DMS114 treated with DMSO at 0.1 percent for 48 hours (cell line): ENCODE results near the gene SRRT.
"Not testable (repeated sequence)": the region's sequence is repeated elsewhere in the genome, so short reads cannot be mapped to it uniquely, and the experiment has no call there.

Experiments
- DNase-seq: peaks from one replicate; lab custom pipeline; 2025; ENCODE audit not compliant: unreplicated experiment; lab: John Stamatoyannopoulos, UW

SRRT gene

GRCh38 chr7:100921039-100921438, 46.1 kb downstream of the SRRT start:
- DNase-seq = no peak

- not testable (repeated sequence) for DNase-seq
These were observed 48.7 kb downstream of the SRRT start for GRCh38 chr7:100923616-100924015.

DNA sequence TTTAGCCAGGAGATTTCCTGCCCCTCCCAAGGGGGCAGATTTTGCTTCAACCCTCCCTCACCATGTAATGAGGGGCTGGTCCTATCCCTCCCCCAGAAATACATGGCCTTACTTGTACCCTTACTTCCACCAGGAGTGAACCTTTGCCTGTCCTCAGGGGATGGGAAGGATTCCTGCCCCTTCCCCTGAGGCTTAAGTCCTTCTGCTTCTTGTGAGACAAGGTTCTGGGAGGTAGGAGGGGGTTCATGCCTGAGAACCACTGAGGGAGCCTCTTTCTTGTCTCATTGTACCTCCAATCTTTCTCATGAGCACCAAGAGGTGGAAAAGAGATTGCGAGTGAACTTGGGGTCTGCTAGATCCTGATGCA, 54.9 kb downstream of the SRRT start:
- DNase-seq = no peak

DNA sequence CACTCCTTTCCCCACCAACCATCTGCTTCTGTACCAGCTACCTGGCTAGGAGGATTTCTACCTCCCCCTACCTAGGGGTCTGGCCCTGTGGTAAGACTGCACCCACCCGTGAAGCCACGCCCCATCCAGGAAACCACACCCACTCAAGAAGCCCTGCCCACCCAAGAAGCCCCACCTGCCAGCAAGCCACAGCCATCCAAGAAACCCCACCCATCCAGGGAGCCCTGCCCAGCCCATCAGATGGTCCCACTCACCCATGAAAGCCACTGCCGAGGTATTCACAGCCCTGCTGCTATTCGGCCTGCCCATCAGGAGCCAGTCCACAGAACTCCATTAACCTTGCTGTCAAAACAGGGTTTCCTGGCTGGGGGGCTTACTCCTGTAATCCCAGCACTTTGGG, 58.8 kb downstream of the SRRT start:
- no peak for DNase-seq

GRCh38 chr7:100935381-100935780, 60.5 kb downstream of the SRRT start:
- not testable (repeated sequence) for DNase-seq

DNA sequence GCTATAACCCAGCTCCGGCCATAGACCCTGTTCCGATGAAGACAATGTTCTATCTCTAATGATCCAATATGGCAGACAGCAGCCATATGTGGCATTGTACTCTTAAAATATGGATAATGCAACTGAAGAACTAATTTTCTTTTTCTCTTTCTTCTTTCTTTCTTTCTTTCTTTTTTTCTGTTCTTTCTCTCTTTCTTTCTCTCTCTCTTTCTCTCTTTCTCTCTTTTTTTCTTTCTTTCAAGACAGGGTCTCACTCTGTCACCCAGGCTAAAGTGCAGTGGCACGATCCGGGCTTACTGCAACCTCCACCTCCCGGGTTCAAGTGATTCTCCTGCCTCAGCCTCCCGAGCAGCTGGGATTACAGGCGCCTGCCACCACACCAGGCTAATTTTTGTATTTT, 61.3 kb downstream of the SRRT start:
- DNase-seq = not testable (repeated sequence)
